Keratinocyte (primary cell): ENCODE results near the gene UNKL.

ENCODE experiments used
- CTCF ChIP-seq, 3 experiments: IDR thresholded peaks in 1 of 3; conservative IDR thresholded peaks in 1 of 3; optimal IDR thresholded peaks in 1 of 3; 2 replicates in 2 of 3; 3 replicates in 1 of 3; pipeline versions ENCODE3 to v1.5.1; 2011; ENCODE audit warnings: low read length in 3 of 3, mild to moderate bottlenecking in 3 of 3, moderate library complexity in 2 of 3, control low read depth in 1 of 3, inconsistent platforms in 1 of 3; ENCODE audit not compliant: insufficient read depth in 2 of 3; ENCODE audit errors: extremely low read depth in 1 of 3
- EZH2 ChIP-seq: IDR thresholded peaks from one replicate; pipeline ENCODE4 v1.6.1; 2012; ENCODE audit warnings: inconsistent platforms, mild to moderate bottlenecking, low read length, moderate library complexity

GRCh38 chr16:1338855-1339675 lies 75.4 kb downstream of the UNKL start:
- no peak for TF ChIP-seq CTCF (optimal IDR thresholded peaks at IDR 0.05 in 1 of 3, IDR thresholded peaks at IDR 0.05 in 1 of 3, conservative IDR thresholded peaks at IDR 0.05 in 1 of 3; ENCODE audit: extremely low read depth in 1 of 3, insufficient read depth in 2 of 3, low read length in 3 of 3)
- no peak for TF ChIP-seq EZH2
